CD4-positive, alpha-beta T cell treated with Interferon alpha-2 for 1 hour (primary cell): ENCODE results near the gene ZNF319.

Experiments
- DNase-seq, 2 donors: peaks; one replicate each; pipeline ENCODE4 v3.0.0-alpha.2; 2020 to 2022

Gene ZNF319

DNA sequence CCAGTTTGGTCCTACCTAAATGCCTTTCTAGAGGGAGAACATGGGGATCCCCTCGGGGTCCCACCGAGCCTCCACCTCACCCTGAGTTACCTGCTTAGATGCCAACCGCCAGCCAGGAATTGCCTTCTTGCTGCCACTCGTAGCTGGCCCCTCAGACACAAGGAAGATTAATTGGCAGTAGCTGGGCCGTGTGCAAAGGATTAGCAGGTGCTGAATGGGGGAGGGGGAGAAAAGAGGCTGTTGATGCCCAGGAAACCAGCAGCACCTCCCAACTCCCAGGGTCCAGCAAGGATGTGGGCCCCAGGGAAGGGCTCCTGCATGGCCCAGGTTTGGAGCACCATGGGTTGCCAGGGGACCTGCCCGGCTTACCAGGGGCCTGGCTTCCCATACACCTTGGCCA, 29.5 kb downstream of the ZNF319 start, which contains the start of gene CNGB1:
TSS of gene CNGB1 (minus strand) at position 159 of the 400 bp plus-strand sequence. CDS start 3,842 bp downstream, outside the sequence.
- no peak for DNase-seq

DNA sequence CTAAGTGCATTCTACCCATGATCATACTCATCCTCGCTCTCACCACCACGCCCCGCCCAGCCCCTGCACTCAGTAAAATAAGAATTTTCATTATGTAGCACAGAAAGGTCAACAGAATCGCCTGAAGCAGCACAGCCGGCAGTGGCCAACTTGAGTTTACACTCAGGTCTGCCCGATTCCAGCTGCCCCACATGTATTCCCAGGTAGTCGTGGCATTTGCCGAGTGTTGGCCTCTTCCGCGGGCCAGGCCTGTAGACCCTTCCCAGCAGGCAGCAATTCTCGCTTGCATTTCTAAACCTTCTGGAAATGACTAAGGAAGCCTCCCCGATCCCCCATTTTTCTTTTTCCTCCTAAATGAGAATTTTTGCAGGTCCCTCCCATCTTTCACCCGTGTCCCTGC, 30.2 kb downstream of the ZNF319 start:
- DNase-seq: no peak

DNA sequence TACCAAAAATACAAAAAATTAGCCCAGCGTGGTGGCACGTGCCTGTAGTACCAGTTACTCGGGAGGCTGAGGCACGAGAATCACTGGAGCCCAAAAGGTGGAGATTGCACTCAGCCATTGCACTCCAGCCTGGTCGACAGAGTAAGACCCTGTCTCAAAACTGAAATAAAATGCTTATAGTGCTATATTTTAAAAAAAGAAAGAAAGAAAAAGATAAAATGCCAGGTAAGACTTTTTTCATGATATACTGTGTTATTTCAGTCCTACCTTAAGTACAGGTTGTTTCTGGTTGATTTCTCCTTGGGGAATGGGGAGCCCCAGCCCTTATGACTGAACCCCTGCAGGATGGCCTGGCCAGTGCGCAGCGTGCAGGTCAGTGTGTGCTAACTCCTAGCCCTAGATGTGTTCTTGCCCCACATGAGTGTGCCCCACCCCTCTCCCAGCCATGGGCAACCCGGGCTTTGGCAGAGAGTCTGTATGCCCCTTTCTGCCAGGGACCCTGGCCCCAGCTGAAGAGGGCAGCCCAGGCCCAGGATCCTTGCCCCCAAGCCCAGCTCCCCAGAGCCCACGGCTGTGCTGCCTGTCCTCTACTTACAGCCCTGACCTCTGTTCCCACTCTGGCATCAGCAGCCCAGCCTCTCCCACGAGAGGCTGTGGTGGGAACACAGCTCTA, 30.9 kb downstream of the ZNF319 start:
- no peak for DNase-seq

DNA sequence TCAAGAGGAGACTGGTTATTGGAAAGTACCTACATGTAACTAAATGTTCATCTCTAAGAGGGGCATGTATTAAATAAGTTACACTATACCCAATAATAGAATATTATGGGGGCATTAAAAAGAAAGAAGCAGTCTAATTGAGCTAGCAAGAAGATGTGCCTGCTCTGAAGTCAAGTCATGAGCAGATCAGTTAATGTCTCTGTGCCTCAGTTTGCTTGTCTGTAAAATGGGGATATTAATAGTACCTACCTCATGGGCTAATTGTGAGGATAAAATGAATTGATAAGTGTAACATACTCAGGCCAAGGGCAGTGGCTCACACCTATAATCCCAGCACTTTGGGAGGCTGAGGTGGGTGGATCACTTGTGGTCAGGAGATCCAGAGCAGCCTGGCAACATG, 32.6 kb downstream of the ZNF319 start:
- no peak for DNase-seq

DNA sequence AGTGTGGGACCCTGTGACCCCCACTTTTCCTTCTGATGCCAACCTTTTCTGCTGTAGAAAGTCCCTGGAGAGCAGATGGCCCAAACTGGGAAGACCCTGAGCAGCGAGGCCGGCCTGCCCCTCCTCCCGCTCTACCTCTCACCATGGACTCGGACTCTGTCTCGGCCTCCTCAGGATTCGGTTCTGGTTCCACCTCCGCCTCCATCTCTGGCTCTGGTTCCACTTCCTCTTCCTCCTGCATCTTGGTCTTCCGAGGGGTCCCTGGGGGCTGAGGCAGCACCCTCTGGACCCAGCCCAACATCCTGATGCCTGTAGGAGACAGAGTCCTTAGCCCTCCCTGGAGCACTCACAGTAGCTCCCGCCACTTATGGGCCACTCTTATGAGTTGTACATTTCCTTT, 33.5 kb downstream of the ZNF319 start:
- DNase-seq: no peak

DNA sequence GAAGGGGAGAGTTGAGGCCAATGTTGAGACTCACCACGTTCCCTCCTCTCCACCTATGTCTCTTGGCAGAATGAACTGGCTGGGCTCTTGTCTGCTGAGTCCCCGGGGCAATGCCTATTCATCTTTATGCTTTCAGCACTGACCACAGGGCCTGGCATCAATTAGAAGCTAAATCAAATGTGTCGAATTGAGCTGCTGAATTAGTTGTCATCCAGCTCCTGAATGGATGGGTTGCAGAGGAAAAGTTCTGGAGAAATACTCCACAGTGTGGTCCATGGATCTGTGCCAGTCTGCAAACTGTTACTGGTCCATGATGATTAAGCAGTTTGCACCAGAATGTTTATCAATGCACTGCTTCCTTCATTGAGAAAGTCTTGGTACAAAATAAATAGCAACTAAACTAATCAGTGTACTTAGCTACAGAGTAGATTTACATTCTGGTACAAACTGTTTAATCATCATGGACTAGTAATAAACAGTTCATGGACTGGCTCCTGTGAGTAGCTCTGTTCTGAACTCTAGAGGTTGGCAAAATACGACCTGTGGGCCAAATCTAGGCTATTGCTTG, 34.2 kb downstream of the ZNF319 start:
- no peak for DNase-seq

DNA sequence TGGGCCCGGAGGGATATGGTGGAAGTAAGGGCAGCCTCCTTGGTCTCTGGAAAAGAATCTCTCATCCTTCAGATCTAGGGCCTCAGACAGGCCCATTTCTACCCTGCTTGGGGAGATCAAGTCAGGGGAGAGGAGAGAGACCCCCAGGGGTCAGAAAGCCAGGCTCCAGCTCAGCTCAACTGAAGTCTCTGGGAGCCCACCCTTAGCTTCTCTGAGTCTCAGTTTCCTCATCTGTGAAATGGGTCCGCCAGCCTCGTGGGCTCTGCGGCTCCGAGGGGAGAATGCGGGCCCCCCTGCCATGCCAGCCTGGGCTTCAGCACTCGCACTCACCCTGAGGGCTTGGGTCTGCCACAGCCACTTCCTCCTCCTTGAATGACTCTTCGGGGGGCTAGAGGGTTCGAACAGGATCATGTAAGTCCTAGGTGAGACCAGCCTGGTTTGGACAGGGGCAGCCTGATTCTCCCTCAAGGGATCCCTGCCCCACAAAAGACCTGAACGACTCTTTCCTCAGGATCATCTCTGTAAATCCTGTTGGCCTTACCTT, 36.2 kb downstream of the ZNF319 start:
- no peak for DNase-seq

DNA sequence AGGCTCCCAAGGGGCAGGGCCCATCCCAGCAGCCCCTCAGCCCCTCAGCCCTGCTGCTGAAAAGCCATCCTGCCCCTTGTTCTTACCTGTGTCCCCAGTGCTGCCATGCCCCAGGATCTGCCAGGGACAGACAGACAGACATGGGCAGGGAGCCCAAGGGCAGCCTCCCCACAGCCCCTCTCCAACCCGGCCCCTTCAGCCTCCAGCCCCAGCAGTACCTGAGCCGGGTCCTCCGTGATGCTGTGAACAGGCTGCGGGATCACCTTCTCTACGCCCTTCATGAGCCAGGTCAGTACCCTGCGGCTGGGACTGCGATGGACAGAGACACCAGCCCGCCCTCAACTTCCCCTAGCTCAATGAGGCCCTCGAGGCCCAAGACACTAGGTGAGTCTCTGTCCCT, 37.7 kb downstream of the ZNF319 start:
- DNase-seq: no peak

DNA sequence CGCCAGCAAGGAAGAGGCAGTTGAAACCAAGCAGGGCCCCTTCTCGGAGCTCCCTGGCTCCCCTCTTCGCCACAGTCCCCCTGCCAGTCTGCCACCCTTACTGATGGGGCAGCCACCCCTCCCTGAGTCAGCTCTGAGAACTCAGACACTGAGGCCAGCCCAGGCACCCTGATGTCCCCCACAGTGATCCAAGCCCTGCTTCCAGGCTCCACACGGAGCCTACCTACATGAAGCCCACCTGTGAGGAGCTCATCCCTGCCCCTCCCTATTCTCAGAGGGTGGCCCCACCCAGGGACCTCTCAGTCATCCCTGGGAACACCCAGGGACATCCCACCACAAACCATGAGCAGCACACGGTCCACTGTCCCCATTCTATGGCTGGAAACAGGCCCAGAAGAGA, 38.4 kb downstream of the ZNF319 start:
- DNase-seq: no peak

DNA sequence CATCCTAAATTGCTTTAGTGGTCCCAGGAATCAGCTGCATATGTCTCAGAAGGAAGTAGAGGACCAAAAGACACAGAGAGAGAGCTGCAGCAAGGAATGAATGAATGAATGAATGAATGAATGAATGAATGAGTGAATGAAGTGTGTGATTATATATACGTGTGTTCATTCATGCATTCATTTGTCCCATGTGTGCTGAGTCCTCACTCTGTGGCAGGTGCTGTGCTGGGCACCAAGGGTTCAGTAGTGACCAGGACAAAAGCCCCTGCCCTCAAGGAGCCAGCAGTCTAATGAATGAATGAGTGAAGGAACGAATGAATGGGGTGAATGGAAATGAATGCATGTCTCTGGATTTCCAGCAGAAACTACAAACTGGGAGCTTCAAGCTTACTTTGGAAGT, 38.9 kb downstream of the ZNF319 start:
- DNase-seq: no peak

DNA sequence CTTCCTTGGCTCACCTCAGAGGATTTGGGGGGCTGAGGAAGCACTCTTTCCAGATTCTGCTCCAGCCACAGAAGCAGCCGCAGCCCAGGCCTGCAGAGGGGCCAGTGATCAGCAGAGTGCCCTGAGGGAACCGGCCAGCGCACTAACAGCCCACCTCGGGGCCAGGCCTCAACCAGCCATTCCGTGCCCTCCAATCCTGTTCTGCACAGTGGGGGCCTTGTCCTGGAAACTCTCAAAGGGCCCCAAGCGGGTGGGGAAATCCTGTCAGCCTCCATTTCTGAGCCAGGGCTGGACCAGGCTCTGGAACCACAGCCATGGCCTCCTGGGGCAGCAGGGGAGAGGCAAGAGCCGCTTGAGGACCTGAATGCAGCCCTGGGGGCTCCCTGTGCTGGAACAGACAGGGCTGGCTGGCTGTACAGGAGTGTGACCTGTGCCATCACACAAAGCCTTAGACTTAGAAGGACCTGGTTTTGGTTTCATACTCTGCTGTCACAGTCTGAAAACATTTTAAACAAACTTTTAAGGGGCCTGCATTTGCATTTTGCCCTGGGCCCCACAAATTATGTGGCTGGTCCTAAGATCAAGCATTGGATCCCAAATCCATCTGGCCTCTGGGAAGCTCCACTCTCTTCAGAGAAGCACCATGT, 39.5 kb downstream of the ZNF319 start:
- no peak for DNase-seq

DNA sequence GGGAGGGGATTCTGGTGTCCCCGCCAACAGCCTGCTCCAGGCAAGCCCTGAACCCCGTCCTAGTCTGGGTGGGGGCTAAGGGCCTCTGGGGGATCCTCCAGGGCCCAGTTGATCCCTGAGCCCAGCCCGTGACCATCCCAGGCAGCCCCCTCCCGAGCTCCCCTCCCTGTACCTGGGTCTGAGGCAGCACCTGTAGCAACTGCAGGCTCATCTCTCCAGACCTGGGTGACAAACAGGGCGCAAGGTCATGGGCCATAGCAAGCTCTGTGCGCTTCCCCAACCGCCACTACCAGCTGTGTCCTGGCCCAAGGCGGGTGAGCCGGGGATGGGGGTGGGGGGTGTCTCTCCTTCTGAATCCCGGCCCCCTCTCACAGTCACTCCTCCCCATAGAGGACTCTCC, 40.2 kb downstream of the ZNF319 start:
- DNase-seq: no peak

DNA sequence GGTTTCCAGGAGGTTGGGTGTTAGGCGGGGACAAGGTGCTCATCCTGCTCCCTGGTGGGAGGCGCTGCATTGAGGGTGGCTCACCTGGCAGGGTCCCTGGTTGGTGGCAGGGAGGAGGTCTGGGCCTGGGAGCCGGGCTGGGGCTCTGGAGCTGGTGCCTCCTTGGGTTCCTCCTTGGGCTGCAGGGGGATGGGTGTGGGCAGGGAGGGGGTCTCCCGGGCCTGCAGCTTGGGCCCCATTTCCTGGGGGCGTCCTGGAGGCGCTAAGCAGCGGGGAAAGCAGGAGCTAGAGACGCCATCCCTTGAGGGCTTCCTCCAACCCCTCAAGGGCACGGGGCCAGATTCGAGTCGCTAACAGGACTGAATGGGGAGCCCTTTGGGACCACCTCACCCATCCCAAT, 40.7 kb downstream of the ZNF319 start:
- no peak for DNase-seq

DNA sequence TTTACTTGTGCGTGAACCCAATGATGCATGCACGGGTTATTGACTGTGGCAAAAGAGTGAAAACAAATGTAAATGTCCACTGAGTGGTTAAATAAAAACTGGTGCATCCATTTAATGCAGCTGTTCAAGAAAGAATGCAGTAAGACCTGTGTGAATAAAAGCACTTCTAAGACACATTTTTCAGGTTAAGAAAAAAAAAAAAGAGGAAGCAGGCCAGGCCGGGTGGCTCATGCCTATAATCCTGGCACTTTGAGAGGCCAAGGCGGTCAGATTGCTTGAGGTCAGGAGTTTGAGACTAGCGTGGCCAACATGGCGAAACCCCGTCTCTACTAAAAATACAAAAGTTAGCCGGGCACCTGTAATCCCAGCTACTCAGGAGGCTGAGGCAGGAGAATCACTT, 41.4 kb downstream of the ZNF319 start:
- DNase-seq: no peak

DNA sequence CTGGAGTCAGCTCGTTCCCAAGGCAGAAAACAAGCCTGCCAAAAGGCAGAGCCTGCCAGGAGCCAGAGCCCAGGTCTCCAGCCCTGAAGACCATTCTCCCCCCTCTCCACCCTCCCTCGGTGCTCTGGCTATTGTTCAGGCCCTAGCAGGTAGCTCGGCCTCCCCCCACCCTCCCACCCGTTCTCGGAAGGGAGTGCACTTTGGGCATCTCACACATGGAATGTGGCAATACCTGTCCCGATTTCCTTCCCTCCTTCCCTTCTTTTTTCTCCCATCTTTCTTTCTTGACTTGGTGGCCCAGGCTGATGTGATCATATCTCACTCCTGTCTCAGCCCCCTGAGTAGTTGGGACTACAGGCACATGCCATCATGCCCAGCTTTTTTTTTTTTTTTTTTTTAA, 41.9 kb downstream of the ZNF319 start:
- DNase-seq: no peak

DNA sequence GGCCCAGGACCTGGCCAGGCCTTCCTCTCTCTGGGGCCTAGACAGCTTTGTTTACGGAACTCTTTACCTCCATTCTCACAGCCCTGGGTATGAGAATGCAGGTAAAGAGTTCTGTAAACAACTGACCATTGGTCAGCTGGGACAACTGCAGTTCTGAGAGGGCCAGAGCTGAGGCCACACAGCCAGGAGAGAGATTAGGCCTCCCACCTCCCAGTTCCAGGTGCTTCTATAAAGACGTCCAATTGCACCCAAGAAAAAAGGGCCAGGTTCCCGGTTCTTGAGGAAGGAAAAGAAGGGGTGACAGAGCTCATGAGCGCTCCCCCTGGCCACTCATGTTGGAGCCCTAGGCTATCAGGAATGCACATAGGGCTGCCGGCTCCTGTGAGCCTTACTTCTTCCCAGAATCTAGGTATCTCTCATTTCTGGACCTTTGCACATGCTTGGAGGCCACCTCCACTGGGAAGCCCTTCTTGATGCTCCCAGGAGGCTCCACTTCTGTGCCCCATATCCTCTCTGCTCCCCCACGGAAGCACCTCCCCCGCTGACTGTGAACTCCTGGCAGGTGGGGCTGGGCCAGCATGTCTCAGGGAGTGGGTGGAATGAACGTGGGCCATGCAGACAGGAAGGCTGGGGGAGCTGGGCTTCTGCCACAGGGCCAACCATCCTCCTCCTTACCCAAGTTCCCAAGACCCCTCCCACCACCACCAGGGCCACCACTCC, 42.6 kb downstream of the ZNF319 start:
- no peak for DNase-seq

DNA sequence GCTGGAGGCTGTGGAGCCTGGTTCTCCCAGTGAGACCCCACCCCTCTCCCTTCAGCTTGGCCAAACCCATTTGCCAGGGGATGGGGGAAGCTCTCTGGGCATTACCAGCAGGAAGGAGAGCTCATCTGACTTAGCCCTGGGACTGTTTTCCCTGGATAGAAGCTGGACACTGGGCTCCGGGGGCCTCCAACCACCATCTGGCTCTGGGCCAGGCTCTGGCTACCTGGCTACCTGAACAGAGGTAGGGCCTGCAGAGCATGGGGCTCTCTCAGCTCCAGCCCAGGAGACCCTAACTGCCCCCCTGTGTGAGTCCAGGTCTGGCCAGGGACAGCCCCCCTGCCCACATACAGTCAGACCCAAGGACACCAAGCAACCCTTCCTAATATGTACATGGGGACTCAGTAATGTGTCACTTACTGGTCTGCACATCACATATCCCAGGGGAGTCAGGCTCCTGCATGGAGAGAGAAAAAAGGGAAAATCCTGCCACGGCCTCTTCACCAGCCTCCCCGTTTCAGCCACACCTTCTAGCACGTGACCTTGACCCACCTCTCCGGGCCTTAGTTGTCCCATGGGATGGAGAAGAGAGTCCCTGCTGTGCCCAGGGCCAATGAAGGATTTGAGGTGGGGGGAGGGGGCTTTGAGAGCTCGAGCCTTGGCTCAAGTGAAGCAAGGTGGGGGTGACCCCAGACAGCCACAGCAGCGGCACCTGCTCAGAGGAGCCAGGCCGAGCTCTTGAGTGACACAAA, 43.4 kb downstream of the ZNF319 start:
- no peak for DNase-seq

DNA sequence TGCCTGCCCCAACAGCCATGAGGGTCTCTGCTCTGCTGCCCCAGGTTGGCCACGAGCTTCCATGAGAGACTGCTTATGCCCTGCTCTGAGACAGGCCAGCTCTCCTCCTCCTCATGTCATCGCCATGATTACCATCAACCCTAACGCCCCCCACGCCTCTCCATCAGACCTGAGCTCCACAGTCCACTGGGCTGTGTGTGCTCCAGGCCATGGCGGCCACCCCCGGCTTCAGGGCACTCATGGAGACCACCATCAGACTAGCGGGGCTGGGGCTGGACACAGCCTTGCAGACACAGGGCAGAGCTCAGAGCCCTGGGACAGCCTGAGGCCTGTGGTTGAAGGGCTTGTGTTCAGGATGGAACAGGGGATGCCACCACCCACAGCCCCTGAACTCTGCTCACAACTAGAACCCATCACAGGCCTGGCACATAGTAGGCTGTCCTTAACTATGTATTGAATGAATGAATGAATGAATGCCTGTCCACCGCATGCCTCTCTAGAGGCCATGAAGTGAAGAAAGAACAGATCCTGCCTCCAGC, 44.1 kb downstream of the ZNF319 start:
- no peak for DNase-seq

DNA sequence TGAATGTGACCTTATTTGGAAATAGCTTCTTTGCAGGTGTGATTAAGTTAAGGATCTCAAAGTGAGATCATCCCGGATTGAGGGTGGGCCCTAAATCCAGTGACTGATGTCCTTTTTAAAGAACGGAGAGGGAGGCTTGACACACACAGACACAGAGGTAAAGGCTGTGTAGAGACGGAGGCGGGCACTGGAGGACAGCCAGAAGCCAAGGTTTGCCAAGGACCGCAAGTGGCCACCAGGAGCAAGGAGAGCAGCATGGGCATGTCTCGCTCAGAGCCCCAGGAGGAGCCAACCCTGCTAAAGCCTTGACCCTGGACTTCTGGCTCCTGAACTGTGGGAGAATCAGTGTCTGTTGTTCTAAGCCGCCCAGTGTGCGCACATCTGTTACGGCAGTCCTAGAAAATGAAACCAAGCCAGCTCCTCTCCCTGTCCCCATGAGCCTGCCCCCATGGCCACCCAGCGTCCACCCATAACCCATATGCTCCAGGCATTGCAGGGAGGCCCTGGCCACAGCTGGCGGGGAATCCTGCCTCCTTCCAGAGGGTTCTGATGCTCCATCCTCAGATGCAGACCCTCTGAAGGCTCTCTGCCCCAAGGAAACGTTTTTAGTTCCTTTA, 44.8 kb downstream of the ZNF319 start:
- no peak for DNase-seq

DNA sequence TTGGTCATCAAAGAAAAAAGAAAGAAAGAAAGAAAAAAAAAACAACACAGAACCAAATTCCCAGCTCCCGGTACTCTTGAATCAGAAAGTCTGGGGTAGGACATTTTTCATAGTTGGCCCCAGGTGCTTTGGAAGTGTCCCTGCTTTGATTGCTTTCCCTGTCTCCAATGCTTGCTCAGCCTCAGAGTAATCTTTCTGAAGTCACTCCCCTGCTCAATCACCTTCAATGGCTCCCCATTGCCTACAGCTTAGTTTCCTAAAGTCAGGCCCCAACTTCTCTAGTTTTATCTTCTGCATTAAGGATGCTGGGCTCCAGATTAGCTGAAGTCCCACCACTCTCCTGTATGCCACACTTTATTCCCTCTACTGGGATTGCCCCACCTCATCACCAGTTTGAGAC, 46.6 kb downstream of the ZNF319 start:
- DNase-seq: no peak

DNA sequence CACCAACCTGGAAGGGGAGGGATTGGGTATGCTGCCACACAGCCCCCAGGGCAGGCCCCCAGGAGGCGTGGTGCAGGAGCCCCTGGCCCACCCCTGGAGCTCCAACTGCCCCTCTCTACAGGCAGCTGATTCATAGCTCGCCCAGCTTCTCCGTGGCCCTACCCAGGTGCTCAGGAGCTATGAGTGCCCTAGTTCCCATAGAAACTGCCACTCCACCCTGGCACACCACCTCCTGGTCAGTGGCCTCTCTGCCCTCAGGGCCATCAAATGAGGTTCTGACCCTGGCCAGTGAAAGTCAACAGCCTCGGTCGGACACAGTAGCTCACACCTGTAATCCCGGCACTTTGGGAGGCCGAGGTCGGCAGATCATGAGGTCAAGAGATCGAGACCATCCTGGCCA, 47.6 kb downstream of the ZNF319 start:
- DNase-seq: no peak
